Gastrocnemius medialis (tissue), 4 donors: ENCODE results near the gene TBC1D5.

Source experiments
- POLR2A ChIP-seq, 2 donors: fragments of 450-650 bp; IDR thresholded peaks; one replicate each; pipeline ENCODE4 v1.6.1; 2017; ENCODE audit warnings: antibody characterized with exemption in 2 of 2, mild to moderate bottlenecking in 2 of 2, moderate library complexity in 2 of 2
- TF ChIP-seq, protein P1 (sequence below), 5 experiments: fragments of 450-650 bp in 3 of 5; fragments of 200-600 bp in 2 of 5; sonication (generic) in 2 of 5; IDR thresholded peaks in 4 of 5; conservative IDR thresholded peaks in 1 of 5; 1 replicate in 4 of 5; 2 replicates in 1 of 5; pipeline ENCODE4 v1.5.1; 2016 to 2019; ENCODE audit warnings: antibody characterized with exemption in 5 of 5, mild to moderate bottlenecking in 3 of 5, moderate library complexity in 3 of 5

GRCh38 chr3:17359911-17360310, 382.5 kb downstream of the TBC1D5 start:
- TF ChIP-seq, protein P1, sequence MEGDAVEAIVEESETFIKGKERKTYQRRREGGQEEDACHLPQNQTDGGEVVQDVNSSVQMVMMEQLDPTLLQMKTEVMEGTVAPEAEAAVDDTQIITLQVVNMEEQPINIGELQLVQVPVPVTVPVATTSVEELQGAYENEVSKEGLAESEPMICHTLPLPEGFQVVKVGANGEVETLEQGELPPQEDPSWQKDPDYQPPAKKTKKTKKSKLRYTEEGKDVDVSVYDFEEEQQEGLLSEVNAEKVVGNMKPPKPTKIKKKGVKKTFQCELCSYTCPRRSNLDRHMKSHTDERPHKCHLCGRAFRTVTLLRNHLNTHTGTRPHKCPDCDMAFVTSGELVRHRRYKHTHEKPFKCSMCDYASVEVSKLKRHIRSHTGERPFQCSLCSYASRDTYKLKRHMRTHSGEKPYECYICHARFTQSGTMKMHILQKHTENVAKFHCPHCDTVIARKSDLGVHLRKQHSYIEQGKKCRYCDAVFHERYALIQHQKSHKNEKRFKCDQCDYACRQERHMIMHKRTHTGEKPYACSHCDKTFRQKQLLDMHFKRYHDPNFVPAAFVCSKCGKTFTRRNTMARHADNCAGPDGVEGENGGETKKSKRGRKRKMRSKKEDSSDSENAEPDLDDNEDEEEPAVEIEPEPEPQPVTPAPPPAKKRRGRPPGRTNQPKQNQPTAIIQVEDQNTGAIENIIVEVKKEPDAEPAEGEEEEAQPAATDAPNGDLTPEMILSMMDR (IDR thresholded peaks at IDR 0.05 in 4 of 5, conservative IDR thresholded peaks at IDR 0.05 in 1 of 5) = no peak
- TF ChIP-seq POLR2A (IDR thresholded peaks at IDR 0.05) = no peak
